ENCODE results near the gene BABAM2. TPM values are rescaled to one million over a fixed set of nuclear protein-coding genes. Genes with fewer than 3 reads are reported as not detected.
A peak's percentile ranks its signal among the peaks of the same experiment; 100 is the strongest.

Gene BABAM2
- total RNA-seq, 1 donor from 2014 or later, result 41.0 TPM

GRCh38 chr2:28300485-28301341, 410.2 kb downstream of the BABAM2 start:
- Histone ChIP-seq H3K27ac (peak overlapping the region; percentile 77), H3K36me3 (no peaks in the 10 kb centered on the region), H3K9me3 (no peaks in the 10 kb centered on the region), H3K4me3 (peak overlapping the region in 1 of 2 donors; percentile 4), H3K4me1 (peaks cover 7% of the 10 kb centered on the region), H3K27me3 (no peaks in the 10 kb centered on the region)
- intact Hi-C loops (cut with DNase I), result no loop called here
- no peak for DNase-seq (ENCODE audit: extremely low spot score in 2 of 2)
- TF ChIP-seq, protein P1, sequence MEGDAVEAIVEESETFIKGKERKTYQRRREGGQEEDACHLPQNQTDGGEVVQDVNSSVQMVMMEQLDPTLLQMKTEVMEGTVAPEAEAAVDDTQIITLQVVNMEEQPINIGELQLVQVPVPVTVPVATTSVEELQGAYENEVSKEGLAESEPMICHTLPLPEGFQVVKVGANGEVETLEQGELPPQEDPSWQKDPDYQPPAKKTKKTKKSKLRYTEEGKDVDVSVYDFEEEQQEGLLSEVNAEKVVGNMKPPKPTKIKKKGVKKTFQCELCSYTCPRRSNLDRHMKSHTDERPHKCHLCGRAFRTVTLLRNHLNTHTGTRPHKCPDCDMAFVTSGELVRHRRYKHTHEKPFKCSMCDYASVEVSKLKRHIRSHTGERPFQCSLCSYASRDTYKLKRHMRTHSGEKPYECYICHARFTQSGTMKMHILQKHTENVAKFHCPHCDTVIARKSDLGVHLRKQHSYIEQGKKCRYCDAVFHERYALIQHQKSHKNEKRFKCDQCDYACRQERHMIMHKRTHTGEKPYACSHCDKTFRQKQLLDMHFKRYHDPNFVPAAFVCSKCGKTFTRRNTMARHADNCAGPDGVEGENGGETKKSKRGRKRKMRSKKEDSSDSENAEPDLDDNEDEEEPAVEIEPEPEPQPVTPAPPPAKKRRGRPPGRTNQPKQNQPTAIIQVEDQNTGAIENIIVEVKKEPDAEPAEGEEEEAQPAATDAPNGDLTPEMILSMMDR (IDR thresholded peaks at IDR 0.05), result no peak
- peak in 1 of 2 donors; percentile 37 for TF ChIP-seq POLR2AphosphoS5 (IDR thresholded peaks at IDR 0.05; ENCODE audit: insufficient read depth in 1 of 2, low read depth in 1 of 2)

GRCh38 chr2:28305202-28305601, 414.7 kb downstream of the BABAM2 start:
- TF ChIP-seq, protein P1 (IDR thresholded peaks at IDR 0.05), result no peak
- no peak for TF ChIP-seq POLR2A (IDR thresholded peaks at IDR 0.05)
- TF ChIP-seq POLR2AphosphoS5 (IDR thresholded peaks at IDR 0.05; ENCODE audit: insufficient read depth in 1 of 2, low read depth in 1 of 2), result no peak
- Histone ChIP-seq H3K9me3 (no peaks in the 10 kb centered on the region), H3K4me3 (no peak overlapping the region), H3K36me3 (no peaks in the 10 kb centered on the region), H3K27ac (no peak overlapping the region), H3K27me3 (no peaks in the 10 kb centered on the region), H3K4me1 (peaks cover 7% of the 10 kb centered on the region)
- intact Hi-C loops (cut with DNase I), result no loop called here
- no peak for DNase-seq (ENCODE audit: extremely low spot score in 2 of 2)

- peak in 1 of 2 donors; percentile 69 for DNase-seq (ENCODE audit: extremely low spot score in 2 of 2)
- intact Hi-C loops (cut with DNase I), result no loop called here
- Histone ChIP-seq H3K27me3 (no peaks in the 10 kb centered on the region), H3K27ac (peak overlapping the region; percentile 9), H3K36me3 (no peaks in the 10 kb centered on the region), H3K4me1 (peaks cover 5% of the 10 kb centered on the region), H3K4me3 (no peak overlapping the region), H3K9me3 (no peaks in the 10 kb centered on the region)
- TF ChIP-seq, protein P1 (IDR thresholded peaks at IDR 0.05), result no peak
- TF ChIP-seq POLR2AphosphoS5 (IDR thresholded peaks at IDR 0.05; ENCODE audit: insufficient read depth in 1 of 2, low read depth in 1 of 2), result no peak
- TF ChIP-seq POLR2A (IDR thresholded peaks at IDR 0.05), result no peak
Observed at GRCh38 chr2:28310107-28310506, 419.6 kb downstream of the BABAM2 start.

- peaks cover 10% of the 10 kb centered on the region for H3K4me1 ChIP-seq
- intact Hi-C loops (cut with DNase I), result no loop called here
- TF ChIP-seq POLR2A (IDR thresholded peaks at IDR 0.05), result no peak
- no peak for TF ChIP-seq POLR2AphosphoS5 (IDR thresholded peaks at IDR 0.05; ENCODE audit: insufficient read depth in 1 of 2, low read depth in 1 of 2)
- TF ChIP-seq, protein P1 (IDR thresholded peaks at IDR 0.05), result no peak
- H3K36me3 ChIP-seq, result no peaks in the 10 kb centered on the region
- no peaks in the 10 kb centered on the region for H3K27me3 ChIP-seq
- no peak overlapping the region for H3K27ac ChIP-seq
- no peak overlapping the region for H3K4me3 ChIP-seq
- no peaks in the 10 kb centered on the region for H3K9me3 ChIP-seq
- peak in 1 of 2 donors; percentile 65 for DNase-seq (ENCODE audit: extremely low spot score in 2 of 2)
Observed at GRCh38 chr2:28311660-28312249, 421.2 kb downstream of the BABAM2 start.

Measured in vagina (tissue), 2 donors.